AG10803 (cell line): ENCODE data around the gene SLC36A2.
"Not testable (repeated sequence)": the region's sequence is repeated elsewhere in the genome, so short reads cannot be mapped to it uniquely, and the experiment has no call there.

Source experiments
- DNase-seq: peaks from one replicate; pipeline ENCODE4 v3.0.0; 2010; ENCODE audit warnings: low read depth
- H3K4me3 ChIP-seq: 2 replicates; pipeline ENCODE4 v1.5.1; 2011; ENCODE audit warnings: mild to moderate bottlenecking, low read length, control low read depth
- CTCF ChIP-seq: conservative IDR thresholded peaks from 2 replicates; pipeline ENCODE4 v1.5.1; 2011; ENCODE audit warnings: mild to moderate bottlenecking, low read length, control low read depth, inconsistent platforms

SLC36A2 gene

GRCh38 chr5:151313357-151313756, 34.0 kb downstream of the SLC36A2 start:
- no peak for TF ChIP-seq CTCF
- H3K4me3 ChIP-seq = no peak overlapping the region
- no peak for DNase-seq

GRCh38 chr5:151312756-151313324, 34.5 kb downstream of the SLC36A2 start:
- DNase-seq = no peak
- H3K4me3 ChIP-seq = no peak overlapping the region
- no peak for TF ChIP-seq CTCF

- TF ChIP-seq CTCF = no peak
- no peak for DNase-seq
- H3K4me3 ChIP-seq = no peak overlapping the region
Observed at GRCh38 chr5:151310932-151311331, 36.4 kb downstream of the SLC36A2 start.

- not testable (repeated sequence) for DNase-seq
Observed at GRCh38 chr5:151309821-151310220, 37.5 kb downstream of the SLC36A2 start.

GRCh38 chr5:151309266-151309665, 38.1 kb downstream of the SLC36A2 start:
- not testable (repeated sequence) for DNase-seq, H3K4me3 ChIP-seq

More at GRCh38 chr5:151309821-151310220, 37.5 kb downstream of the SLC36A2 start:
- not testable (repeated sequence) for H3K4me3 ChIP-seq

GRCh38 chr5:151303666-151304065, 43.7 kb downstream of the SLC36A2 start, which contains the start of gene SLC36A3:
Gene SLC36A3, minus strand, starts transcription at chr5:151303766. Its CDS starts 412 bp downstream, at chr5:151303354.
- TF ChIP-seq CTCF = no peak
- no peak within 1 kb of the TSS for H3K4me3 ChIP-seq
- no peak for DNase-seq

GRCh38 chr5:151298063-151298855, 49.1 kb downstream of the SLC36A2 start:
- peak; percentile 33 for DNase-seq
- H3K4me3 ChIP-seq = no peak overlapping the region
- TF ChIP-seq CTCF = peak; percentile 50

GRCh38 chr5:151296974-151297373, 50.4 kb downstream of the SLC36A2 start:
- TF ChIP-seq CTCF = no peak
- no peak for DNase-seq
- H3K4me3 ChIP-seq = no peak overlapping the region
